GM10847 (cell line): ENCODE data around the gene WDR37.

Source experiments
- POLR2A ChIP-seq: IDR thresholded peaks from 2 replicates; pipeline ENCODE4 v1.6.1; 2011; ENCODE audit not compliant: insufficient read length; ENCODE audit errors: extremely low read depth

Gene WDR37

GRCh38 chr10:1109795-1110673 is 53.8 kb downstream of the WDR37 start:
- no peak for TF ChIP-seq POLR2A

- no peak for TF ChIP-seq POLR2A
These were observed 54.5 kb downstream of the WDR37 start for GRCh38 chr10:1110674-1111119.

- TF ChIP-seq POLR2A: no peak
These were observed 58.1 kb downstream of the WDR37 start for GRCh38 chr10:1114315-1114714.

- no peak for TF ChIP-seq POLR2A
These were observed 58.8 kb downstream of the WDR37 start for GRCh38 chr10:1114719-1115606.

GRCh38 chr10:1115607-1115955 is 59.4 kb downstream of the WDR37 start:
- no peak for TF ChIP-seq POLR2A

DNA sequence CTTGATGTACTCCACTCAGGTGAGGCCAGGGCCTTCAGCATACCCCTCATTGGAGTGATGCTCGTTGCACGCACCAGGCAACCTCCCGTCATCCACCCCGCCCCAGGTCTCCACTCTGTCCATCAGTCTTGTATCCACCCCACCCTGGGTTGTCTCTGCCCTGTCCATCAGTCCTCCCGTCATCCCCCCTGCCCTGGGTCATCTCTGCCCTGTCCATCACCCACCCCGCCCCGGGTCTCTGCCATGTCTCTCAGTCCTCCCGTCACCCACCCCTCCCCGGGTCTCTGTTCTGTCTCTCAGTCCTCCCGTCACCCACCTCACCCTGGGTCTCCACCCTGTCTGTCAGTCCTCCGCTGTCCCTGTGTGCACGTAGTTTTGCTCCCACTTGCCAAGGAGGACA is 59.9 kb downstream of the WDR37 start:
- no peak for TF ChIP-seq POLR2A

DNA sequence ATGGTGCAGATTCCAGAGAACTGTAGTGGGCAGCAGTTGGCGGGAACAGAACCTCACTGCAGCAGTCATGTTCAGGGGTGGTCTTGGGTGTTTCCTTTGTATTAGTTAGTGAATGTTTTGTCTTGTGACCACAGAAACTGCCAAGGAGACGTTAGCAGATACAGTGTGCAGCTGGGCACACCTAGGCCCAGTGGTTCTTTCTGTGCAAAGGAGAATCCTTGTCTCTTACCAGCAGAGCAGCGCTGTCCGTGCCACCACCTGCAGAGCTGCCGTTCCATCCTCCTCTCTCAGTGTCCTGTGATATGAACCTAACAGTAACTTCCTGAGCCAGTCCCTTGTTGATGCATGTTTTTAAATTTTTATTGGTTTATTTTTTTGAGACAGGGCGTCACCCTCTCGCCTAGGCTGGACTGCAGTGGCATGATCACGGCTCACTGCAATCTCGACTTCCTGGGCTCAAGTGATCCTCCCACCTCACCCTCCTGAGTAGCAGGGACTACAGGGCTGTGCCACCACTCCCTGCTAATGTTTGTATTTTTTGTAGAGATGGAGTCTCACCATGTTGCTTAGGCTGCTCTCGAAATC is 60.6 kb downstream of the WDR37 start:
- TF ChIP-seq POLR2A: no peak

GRCh38 chr10:1117651-1118050 is 61.5 kb downstream of the WDR37 start:
- TF ChIP-seq POLR2A: no peak

GRCh38 chr10:1119027-1119426 is 62.8 kb downstream of the WDR37 start:
- TF ChIP-seq POLR2A: no peak

DNA sequence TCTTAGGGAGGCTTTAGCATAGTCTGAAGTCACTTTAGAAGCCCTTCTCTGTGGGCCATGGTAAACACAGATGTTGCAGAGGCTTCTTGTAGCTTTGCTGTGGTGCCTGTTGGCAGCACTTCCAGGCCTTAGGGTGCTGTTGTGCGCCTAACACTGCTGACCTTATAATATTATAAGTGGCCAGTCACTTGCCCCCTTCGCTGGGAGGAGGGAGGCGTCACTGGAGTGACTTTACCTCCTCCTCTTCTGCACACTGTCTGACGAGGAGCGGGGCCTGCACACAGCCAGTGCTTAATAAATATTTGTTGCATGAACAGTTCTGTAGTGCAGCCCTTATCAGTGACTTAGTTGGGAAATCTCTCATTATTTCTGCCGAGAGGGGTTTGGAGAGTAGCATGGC is 63.3 kb downstream of the WDR37 start:
- no peak for TF ChIP-seq POLR2A

- TF ChIP-seq POLR2A: no peak
These were observed 64.1 kb downstream of the WDR37 start for GRCh38 chr10:1120306-1120705.

GRCh38 chr10:1120801-1121211 is 64.6 kb downstream of the WDR37 start:
- TF ChIP-seq POLR2A: no peak

- no peak for TF ChIP-seq POLR2A
These were observed 65.2 kb downstream of the WDR37 start for GRCh38 chr10:1121271-1121970.

DNA sequence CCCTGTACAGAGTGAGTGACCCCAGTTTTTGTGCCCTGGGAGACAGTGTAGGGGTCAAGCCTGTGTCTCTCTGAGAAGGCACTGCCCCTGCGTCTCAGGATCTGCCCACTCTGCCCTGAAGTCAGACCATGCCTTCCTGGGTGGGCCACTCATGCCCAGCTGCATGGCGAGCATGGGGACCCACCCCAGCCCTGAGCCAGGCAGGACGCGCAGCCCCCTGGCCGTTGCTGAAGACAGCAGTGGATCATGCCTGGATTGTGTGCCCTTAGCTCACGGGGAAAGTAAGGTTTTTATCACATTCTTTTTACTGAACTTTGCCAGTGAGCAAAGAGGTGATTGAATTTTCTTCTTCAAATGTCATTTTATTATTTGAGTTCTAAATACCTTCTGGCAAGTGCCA is 66.2 kb downstream of the WDR37 start:
- TF ChIP-seq POLR2A: no peak

- no peak for TF ChIP-seq POLR2A
These were observed 67.0 kb downstream of the WDR37 start for GRCh38 chr10:1123198-1123597.
